Stimulated activated naive CD4-positive, alpha-beta T cell treated with Interleukin-2 at 50 U/mL for 16 hours (primary cell): Measurements from ENCODE around the gene OPCML.

Experiments used
- DNase-seq: peaks from one replicate; lab custom pipeline; 2025; lab: John Stamatoyannopoulos, UW

OPCML gene

GRCh38 chr11:133503236-133503635 lies 29.1 kb downstream of the OPCML start:
- DNase-seq: no peak

GRCh38 chr11:133501643-133502539 lies 30.4 kb downstream of the OPCML start:
- no peak for DNase-seq

GRCh38 chr11:133500936-133501335 lies 31.4 kb downstream of the OPCML start:
- DNase-seq: no peak

GRCh38 chr11:133500435-133500834 lies 31.9 kb downstream of the OPCML start:
- no peak for DNase-seq

GRCh38 chr11:133498969-133499368 lies 33.3 kb downstream of the OPCML start:
- no peak for DNase-seq

GRCh38 chr11:133497477-133498140 lies 34.7 kb downstream of the OPCML start:
- DNase-seq: no peak

- no peak for DNase-seq
Observed at GRCh38 chr11:133492895-133493294, 39.4 kb downstream of the OPCML start.

- DNase-seq: no peak
Observed at GRCh38 chr11:133491680-133492383, 40.5 kb downstream of the OPCML start.

- no peak for DNase-seq
Observed at GRCh38 chr11:133480722-133481121, 51.6 kb downstream of the OPCML start.

- no peak for DNase-seq
Observed at GRCh38 chr11:133479209-133479608, 53.1 kb downstream of the OPCML start.

GRCh38 chr11:133477251-133477625 lies 55.1 kb downstream of the OPCML start:
- DNase-seq: no peak

- DNase-seq: no peak
Observed at GRCh38 chr11:133476570-133477250, 55.6 kb downstream of the OPCML start.

GRCh38 chr11:133474461-133474860 lies 57.8 kb downstream of the OPCML start:
- DNase-seq: no peak

- DNase-seq: no peak
Observed at GRCh38 chr11:133467686-133468085, 64.6 kb downstream of the OPCML start.

- DNase-seq: no peak
Observed at GRCh38 chr11:133443206-133443747, 89.0 kb downstream of the OPCML start.

- DNase-seq: no peak
Observed at GRCh38 chr11:133441964-133442660, 90.2 kb downstream of the OPCML start.

GRCh38 chr11:133425992-133426391 lies 106.3 kb downstream of the OPCML start:
- no peak for DNase-seq

GRCh38 chr11:133425245-133425644 lies 107.1 kb downstream of the OPCML start:
- DNase-seq: no peak

GRCh38 chr11:133418218-133418617 lies 114.1 kb downstream of the OPCML start:
- DNase-seq: no peak

- DNase-seq: no peak
Observed at GRCh38 chr11:133414506-133414905, 117.8 kb downstream of the OPCML start.

- no peak for DNase-seq
Observed at GRCh38 chr11:133413703-133414102, 118.6 kb downstream of the OPCML start.
